ENCODE results near the gene SERPINA3.

The SERPINA3 gene

DNA sequence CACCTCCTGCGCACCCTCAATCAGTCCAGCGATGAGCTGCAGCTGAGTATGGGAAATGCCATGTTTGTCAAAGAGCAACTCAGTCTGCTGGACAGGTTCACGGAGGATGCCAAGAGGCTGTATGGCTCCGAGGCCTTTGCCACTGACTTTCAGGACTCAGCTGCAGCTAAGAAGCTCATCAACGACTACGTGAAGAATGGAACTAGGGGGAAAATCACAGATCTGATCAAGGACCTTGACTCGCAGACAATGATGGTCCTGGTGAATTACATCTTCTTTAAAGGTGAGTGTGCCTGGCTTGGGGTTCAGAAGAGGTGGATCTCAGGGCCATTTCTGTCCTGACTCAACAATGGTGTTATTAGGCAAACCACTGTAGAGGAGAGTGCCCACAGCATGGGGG lies 2.6 kb downstream of the SERPINA3 start:
- DNase-seq = no peak

DNA sequence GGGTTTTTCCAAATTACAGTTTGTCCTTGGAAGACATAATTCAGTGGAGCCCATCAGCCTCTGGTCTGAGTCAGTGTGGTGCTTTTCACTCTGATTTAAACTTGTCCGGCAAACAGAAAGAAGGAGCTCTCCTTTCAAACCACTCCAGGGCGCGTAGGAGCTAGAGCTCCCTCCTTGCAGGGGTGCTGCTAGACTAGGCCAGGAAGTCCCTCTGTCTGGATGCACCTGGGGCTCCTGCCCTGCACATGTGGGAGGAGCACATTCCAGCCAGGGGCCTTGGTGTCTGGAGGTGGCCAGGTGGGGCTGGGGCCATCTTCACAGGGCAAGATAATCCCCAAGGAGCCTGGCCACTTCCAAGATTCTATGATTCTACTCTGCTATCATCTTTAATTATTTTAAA lies 3.1 kb downstream of the SERPINA3 start:
- DNase-seq = no peak

DNA sequence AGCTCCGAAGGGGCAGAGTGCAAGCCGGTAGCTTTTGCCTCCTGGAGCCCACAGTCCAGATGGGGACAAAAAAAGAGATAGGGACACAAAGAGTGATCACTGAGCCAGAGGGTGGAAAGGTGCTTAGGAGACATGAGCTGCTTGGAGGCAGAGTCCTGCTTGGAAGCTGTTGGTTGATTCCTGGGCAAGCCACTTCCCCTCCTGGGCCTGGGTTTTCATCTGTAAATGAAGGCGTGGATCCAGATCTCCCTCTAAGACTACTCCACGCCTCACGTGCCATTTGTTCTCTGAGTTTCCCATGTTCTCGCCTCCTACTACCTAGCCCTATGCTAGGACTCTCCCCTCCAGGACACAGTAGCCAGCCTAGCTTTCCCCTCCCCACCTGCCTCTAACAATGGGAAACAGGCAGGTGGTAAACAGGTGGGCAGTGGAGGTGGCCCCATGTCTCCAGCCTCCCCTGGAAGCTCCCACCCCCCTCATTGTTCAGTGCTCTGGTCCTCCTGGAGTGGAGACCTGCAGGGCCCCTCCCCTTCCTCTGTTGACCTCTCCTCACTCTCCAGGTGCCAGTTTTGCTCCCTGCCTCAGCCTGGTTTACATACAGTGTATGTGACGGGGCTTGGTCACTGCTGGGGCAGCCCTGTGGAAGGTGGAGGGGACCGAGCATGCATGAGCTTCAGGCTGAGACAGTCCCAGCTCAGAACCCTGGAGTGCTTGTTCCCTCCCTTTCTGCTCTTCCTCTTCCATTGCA lies 3.8 kb downstream of the SERPINA3 start:
- DNase-seq = no peak

DNA sequence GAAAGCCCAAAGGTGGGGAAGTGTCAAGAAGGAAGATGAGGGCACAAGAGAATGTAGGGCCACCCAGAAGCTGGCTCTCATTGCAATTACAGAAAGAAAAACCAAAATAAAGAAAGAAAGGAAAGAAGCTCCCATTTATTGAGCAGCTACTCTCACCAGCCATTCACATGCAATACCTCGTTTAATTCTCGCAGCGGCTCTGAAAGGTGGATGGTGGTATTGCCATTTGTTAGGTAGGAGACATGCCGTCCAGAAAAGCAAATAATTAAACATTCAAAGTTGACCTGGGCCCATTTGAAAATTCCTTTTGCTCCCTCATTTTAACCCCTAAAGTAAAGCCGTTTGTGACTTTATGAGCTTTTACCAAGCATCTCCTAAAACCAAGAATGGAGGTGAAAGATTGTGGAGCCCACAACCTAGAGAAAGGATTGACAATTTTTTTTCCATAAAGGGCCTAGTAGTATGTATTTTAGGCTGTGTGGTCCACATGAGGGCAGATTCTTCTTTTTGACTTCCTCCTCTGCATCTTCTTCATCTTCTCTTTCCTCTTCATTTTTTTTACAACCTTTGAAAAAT lies 5.3 kb downstream of the SERPINA3 start:
- no peak for DNase-seq

- DNase-seq = no peak
These were observed 6.0 kb downstream of the SERPINA3 start for GRCh38 chr14:94617988-94618822.

- DNase-seq = no peak
These were observed 7.1 kb downstream of the SERPINA3 start for GRCh38 chr14:94619297-94619696.

GRCh38 chr14:94620597-94620996 lies 8.4 kb downstream of the SERPINA3 start:
- no peak for DNase-seq

DNA sequence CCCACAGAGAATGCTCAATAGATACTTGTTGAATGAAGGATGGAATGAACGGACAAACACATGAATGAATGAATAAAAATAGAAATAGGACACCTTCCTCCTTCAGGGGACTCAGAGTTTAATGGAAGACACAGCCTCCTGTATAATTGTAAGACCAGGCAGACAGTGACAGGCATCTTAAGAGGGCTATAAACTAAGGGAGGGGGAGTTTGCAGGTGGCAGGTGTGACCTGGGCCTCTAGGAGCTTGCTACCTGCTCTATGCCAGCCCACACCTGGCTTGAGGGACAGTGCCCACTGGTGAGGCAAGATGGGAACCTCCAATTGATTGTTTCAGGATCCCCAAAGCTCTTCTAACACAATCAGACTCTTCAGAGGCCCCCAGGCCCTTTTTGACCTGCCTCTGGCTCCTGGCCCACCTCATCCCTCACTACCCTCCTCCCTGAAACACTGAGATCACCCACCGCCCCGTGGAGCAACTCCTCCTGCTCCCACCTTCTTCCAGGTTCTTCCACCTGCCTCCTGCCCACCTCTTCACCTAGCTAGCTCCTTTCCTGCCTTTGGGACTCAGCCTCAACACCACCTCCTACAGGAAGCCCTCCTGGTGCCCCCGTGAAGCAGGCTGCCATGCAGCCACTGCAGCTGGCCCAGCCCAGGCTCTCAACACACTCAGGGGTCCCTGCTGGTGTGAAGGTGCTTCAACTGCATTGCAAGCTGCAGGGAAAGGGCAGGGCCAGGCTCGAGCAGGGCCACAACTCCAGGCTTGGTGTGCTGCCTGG lies 9.4 kb downstream of the SERPINA3 start:
- DNase-seq = no peak

DNA sequence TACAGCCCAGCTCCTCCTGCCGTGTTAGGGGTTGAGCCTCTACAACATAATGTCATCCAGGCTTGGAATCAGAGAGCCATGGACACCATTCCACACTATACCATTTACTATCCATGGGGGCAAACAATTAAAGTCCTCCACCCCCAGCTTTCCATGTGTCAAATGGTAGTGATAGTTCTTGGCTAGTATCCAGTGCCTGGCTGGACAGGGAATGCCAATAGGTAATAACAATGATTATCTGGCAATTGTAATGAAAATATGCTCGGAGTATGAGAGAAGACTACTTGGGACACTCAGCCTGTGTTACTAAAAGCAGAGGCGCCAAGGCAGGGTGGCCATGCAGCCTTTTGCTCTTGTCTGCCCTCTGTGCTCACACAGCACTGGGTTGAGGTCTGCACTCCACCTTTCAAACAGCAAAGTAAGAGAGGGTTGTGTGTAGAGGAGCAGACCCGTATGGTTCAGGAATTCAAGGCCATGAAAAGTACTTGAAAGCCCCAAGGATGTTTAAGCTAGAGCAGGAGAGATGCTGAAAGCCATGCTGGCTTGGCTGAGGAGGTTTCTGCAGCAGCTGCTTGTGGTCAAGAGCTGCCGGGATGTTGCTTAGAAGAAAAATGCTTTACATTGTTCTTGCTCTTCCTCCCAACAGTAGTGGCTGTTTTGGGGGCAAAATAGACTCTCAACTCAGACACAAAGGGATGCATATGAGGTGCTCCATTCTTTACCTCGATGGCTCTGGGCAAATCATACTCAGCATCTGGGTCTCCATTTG lies 10.6 kb downstream of the SERPINA3 start:
- no peak for DNase-seq

DNA sequence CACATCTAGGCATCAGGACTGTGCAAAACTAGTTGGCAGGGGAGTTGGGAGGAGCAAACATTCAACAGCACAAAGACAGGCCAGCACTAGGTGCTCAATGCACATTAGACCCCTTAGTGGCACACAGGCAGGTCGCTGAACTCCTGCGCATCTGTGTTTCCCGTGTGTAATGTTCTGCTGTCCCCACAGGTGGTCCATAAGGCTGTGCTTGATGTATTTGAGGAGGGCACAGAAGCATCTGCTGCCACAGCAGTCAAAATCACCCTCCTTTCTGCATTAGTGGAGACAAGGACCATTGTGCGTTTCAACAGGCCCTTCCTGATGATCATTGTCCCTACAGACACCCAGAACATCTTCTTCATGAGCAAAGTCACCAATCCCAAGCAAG lies 11.2 kb downstream of the SERPINA3 start:
- no peak for DNase-seq

DNA sequence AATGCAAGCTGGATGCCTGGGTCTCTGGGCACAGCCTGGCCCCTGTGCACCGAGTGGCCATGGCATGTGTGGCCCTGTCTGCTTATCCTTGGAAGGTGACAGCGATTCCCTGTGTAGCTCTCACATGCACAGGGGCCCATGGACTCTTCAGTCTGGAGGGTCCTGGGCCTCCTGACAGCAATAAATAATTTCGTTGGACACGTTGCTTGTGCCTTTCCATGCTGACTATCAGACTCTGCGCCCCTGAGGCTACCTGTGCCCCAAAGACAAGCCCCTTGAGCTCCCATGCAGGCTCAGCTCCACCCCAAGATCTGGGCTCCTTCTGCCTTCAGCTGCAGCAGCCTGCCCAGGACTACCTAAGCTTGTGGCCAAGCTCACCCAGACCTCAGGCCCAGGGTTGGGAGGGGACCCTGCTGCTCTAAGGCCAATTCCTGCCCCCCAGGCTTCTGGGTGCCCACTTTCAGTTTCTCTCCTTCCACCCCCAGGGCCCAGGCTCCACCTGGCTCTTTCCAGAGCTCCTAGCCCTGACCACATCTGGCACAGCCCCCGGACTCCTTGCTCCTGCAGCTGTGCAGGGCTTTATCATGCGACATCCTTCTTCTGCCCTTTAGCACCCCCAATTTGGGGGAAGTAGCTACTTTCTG lies 11.8 kb downstream of the SERPINA3 start:
- no peak for DNase-seq

DNA sequence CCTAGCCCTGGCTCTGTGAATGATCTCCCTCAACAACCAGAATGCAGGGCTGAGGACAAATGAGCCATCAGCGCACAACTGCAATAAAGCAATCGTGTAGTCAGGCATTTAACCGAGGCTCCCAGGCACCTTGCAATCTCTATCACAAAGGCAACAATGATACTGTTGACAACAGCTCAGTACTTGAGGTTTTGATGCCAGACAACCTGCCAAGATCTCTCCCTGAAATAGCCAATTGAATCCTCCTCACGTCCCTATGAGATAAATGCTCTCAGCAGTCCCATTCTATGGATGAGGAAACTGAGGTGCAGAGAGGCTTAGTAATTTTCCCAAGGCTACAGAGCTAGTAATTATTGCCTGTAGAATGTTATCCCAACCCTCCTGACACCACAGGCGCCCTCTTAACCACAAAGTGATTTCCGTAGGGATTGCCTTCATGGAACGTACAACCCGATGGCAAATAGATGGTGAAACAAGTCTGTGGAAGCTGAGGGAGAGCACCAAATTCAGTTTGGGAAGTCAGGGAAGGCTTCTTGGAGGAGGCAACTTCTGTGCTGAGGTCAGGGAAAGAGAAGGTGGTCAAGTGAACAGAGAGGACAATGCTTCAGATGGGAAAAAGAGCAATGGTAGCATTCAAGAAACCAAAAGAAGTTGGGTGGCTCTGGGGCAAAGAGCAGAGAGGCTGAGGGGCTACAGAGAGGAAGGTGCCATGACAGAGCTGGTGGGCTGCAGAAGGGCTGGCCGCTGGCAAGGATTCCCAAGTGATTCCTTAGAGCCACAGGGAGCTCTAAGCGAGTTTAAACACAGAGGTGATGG lies 12.6 kb downstream of the SERPINA3 start:
- no peak for DNase-seq

- no peak for DNase-seq
These were observed 13.1 kb downstream of the SERPINA3 start for GRCh38 chr14:94625353-94625635.

DNA sequence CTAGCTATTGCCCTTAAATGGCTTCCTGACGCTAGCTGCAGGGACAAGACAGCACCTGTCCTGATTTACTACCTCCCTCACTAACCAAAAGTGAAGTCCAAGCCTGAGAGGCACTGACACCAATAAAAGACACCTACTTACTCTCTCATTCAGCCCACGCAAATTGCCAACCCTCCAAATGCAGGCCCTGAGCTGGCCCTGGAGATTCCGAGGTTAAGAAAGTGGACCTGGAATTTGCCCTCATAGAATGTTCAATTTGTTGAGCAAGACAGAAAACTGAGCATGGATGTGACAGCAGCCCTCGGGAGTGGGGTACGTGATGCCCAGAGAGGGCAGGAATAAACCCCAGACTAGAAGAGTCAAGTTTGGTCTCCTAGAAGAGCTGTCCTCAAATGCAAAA lies 16.4 kb downstream of the SERPINA3 start:
- no peak for DNase-seq

- DNase-seq = no peak
These were observed 18.2 kb downstream of the SERPINA3 start for GRCh38 chr14:94630396-94630795.

- DNase-seq = no peak
These were observed 18.9 kb downstream of the SERPINA3 start for GRCh38 chr14:94631050-94631449.

GRCh38 chr14:94631536-94632304 lies 19.5 kb downstream of the SERPINA3 start:
- no peak for DNase-seq

DNA sequence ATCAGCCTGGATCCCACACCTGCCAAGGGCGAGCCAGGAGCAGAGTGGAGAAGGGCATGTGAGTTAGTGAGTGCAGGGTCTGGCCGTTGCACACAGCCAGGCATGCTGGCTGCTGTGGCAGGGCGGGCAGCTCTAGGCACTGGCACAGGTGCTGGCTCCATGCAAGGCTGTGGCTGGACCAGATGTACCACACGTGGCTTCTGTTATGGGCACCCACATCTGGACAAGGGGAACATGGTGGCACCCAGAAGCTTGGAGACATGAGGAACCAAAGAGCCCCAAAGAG lies 20.1 kb downstream of the SERPINA3 start:
- DNase-seq = no peak

GRCh38 chr14:94633121-94633520 lies 20.9 kb downstream of the SERPINA3 start:
- DNase-seq = no peak

DNA sequence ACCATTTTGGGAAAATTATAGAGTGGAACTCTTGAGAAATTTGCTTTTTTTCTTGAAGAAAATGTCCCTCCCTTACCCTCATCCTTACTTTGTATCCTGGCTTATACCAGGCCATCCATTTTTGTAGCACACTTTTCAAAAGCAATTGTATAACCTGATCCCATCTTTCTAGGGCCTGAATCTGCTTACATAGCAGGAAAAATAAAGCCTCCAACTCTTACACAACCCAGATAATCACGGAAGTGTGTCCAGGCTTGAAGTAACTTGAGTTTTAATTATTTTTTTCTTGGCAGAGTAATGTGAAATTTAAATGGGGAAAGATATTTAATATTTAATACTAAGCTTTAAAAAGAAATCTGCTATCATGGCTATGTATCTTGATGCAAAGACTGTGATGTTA lies 23.0 kb downstream of the SERPINA3 start:
- no peak for DNase-seq
